ENCODE measurements around the gene ITGB5.

ITGB5 gene

DNA sequence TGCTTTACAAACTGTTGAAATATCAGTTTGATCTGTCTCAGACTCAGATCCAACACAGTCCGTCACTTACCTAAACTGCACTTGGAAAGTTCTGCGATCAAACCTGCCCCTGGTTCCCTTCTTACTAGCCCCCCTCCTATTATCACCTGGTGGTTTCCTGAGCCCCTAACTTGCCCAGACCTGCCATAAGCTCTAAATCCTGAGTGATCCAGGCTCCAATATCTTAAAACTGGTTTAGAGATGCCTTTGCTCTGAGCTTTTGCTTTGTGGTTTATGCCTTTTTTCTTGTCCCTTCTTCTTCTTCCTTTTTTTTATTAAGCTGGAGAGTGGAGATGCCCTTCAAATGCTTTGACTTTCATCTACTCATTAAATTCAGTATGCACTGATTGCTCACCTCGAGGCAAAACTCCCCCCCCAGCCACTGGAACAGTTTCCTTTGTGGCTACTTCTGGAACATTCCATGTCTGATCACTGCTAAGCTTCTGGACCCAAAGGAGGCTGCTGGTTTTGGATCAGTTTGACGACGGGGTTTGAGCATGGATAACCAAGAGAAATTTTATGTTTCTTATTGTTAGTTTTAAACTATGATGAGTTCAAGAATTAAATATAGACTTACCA is 3.5 kb upstream of the ITGB5 start:
- FAIRE-seq: no peak

- FAIRE-seq: no peak
Observed at GRCh38 chr3:124888482-124889441, 1.6 kb upstream of the ITGB5 start.

DNA sequence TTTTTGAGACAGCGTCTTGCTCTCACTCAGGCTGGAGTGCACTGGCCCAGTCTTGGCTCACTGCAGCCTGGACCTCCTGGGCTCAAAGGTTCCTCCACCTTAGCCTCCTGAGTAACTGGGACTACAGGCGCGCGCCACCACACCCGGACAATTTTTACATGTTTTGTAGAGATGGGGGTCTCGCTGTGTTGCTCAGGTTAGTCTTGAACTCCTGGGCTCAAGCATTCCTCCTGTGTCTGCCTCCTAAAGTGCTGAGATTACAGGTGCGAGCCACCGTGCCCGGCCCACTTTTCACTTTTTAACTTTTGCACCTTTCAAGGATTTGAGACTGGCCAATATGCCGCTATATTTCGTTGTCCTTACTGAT is 750 bp upstream of the ITGB5 start:
- no peak for FAIRE-seq

DNA sequence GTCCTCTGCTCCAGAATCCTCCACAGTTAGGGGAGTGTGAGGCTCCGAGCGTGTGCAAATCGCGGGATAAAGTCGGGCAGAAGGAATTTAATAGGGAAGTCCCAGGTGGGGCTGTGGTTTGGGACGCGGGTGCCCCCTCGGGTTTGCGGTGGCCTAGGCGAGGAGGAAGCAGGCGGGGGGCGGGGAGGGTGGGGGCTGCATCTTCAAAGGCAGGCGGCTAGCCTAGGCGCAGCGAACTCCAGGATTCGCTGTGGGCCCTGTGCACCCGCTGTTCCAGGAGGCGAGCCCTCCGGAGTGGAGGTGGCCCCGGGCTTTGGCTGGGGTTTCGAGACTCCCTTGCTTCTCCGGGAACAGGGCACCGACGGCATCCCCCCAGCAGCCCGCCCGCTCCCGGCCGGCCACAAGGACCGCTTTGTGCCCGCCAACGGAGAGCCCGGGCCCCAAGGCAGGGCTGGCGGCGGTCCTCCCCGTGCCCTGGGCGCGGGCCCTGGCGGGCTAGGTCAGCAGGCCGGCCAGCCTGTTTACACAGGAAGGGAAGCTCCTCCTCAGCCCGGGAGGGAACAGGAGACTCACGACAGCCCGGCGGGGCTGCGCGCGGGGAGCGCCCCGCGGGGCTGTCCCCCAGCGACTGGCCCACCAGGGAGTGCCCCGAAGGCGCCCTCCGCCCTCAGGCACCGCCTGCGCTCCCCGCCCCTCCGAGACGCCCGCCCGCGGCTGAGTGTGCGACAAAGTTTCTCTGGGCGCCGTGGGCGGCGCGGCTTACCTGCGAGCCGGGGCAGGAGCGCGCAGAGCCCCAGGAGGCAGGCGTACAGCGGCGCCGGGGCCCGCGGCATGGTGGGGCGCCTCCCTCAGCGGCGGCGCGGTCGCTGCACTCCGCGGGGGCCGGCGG is 753 bp downstream of the ITGB5 start:
- no peak for FAIRE-seq

- FAIRE-seq: no peak
Observed at GRCh38 chr3:124885466-124886167, 1.5 kb downstream of the ITGB5 start.

GRCh38 chr3:124884474-124885101 is 2.6 kb downstream of the ITGB5 start:
- FAIRE-seq: no peak

DNA sequence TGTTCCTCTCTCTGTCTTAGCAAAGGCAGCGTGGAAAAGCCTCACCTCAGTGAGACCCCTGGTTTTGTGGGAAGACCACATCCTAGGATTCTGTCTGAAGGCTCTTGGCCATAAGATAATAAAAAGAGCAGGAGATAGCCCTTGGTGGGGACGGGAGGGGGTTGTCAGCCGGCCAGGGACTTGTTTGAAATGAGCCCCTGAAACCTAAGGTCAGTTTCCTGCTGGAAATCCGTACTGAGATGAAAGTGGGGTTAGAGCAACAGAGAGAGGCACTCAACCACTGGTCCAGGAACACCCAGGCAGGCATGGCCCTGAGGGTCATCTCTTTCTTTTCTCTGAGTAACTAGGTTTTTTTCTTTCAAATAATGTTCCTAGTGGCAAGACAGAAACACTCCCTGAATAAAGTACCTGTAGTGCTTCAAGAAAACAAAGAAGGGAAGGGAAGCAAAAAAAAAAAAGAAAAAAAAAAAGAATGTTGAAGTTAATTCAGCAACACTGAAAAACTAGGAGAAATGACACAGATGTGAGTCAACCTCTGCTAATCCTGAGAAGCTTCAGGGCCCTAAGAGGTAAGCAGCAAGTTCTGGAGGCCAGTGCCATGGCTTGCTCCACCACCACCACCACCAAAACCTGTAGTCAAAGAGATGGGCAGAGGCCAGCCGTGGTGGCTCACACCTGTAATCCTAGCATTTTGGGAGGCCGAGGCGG is 3.2 kb downstream of the ITGB5 start:
- no peak for FAIRE-seq

DNA sequence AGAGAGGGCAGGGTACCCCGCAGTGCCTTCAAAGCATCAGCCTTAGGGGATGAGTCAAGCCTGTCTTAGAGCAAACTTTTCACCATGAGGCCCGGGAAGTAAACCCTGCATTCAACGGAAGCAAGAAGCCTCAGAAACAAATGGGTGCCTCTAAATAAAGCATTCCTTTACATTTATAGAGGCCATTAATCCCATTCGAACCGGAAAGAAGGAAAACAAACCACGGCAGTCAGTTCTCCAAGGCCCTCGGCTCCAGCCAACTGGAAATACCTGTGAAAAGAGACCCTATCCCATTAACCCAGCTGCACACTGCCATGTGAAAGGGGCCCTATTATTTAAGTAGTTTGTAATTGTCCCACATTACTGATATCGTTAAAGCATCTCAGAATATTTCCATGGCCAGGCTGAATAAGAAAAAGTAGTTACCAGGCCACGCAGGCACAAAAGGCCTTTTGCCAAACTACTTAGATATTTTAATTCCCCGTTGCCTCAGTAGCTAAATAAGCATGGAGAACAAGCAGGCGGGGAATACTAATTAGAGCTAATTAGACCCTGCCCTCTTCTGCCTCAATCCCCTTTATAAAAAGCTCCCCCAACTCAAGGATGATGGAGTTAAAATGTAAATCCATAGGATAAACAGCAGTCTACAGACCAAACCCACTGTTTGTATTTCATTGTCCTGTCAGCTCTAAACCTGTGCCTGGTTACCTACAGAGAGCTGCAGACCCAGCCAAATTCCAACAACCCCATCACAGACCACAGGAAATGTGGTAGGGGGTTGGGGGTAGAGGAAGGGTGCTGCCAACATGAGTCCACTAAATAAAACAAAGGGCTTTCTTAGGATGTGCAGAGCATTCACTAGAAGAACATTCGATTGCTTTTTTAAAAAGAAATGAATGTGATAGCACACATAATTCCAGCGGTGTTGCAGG is 4.1 kb downstream of the ITGB5 start:
- no peak for FAIRE-seq

DNA sequence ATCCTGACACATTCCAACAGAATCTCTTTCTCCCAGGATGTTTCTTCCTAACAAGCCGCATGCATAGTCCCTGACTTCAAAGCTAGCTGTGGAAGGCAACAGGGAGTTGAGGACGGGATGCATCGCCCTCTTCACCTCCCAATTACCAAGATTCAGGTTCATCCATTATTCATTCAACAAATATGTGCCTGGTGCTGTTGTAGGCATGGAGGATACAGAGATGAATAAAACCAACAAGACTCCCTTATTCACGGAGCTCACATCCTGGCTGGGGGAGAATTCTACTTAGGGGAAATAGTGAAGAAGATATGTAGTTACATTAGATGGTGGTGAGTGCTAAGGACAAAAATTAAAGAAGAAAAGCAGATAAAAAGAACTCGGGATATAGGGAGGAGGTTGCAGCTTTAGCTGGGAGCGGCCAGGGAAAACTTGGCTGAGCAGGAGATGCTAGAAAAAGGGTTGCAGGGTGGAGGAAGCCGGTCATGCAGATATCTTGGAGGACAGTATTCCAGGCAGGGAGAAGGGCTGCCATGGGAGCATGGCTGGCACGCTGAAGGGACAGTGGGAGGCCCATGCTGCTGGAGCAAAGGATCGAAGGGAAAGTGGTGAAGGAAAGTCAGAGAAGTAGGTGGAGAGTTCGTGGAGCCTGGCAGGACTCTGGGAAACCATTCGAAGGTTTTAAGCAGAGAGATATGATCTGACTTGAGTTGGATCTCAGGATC is 5.0 kb downstream of the ITGB5 start:
- FAIRE-seq: no peak

GRCh38 chr3:124879337-124879680 is 7.9 kb downstream of the ITGB5 start:
- FAIRE-seq: no peak

DNA sequence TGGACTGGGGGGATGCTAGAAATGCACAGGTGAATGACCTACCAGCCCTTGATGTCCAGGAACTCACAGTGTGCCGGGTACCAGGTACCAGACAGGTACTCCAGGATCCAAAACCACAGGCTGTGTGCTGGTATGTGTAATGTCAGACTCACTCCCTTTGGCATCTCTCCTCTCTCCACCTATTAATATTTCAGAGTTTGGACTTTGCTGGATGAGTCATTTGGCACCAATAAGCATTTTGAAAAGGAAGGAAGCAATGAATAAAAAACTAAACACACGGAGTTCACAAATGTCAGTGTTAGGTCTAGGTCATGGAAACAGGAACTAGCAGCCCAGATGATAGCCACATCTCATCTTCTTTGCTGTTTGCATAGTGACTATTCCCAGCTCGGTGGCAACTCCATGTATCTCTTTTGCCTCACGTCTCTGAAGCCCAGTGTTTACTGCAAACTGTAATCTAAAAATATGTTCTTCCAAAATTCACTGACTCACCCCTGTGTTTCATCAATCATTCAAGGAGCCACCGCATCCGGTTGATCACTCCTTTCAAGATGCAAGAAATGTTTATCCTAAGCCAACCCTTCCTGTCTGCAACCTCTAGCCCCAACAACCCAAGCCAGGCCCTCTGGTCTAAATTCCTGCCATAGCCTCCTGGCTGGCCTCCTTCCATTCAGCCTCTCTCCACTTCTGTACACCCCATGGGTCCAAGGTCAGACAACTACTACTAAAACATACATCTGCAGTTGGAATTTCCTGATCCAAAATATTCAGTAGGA is 8.4 kb downstream of the ITGB5 start:
- FAIRE-seq: no peak

- no peak for FAIRE-seq
Observed at GRCh38 chr3:124877674-124878073, 9.5 kb downstream of the ITGB5 start.

- FAIRE-seq: no peak
Observed at GRCh38 chr3:124876401-124876878, 10.7 kb downstream of the ITGB5 start.

DNA sequence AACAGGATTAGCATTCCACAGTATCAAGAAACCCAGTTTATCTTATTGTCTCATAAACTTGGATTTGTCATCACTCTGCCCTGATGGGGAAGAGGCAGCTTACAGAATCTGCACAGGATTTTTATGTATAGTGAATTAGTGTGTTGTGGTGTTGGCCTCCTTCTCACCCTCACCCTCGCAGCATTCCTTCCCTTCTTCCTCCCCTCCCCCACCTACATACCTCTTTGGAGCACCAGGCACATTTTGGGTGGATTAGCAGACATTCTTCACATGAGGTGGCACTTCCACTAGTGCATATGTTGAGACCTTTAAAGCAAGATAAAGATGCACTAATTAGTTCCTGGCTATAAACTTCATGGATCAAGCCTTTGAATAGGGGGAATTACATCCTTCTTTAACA is 13.9 kb downstream of the ITGB5 start:
- FAIRE-seq: no peak

DNA sequence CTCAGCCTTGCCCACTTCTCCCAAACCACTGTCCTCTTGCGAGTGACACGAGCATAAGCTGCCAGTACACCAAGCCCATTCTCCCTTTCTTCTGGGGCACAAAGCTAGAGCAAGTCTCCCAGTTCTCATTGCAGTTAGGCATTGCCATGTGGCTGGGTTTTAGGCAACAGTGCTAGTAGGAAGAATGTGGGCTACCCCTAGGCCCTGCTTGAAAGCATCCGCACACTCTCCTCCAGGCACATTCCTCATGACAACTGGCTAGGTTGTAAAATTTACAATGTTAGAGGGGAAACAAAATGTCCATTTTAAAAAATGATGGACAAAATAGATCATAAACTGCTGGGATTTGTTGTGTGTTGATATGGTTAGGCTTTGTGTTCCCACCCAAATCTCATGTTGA is 19.7 kb downstream of the ITGB5 start:
- no peak for FAIRE-seq

DNA sequence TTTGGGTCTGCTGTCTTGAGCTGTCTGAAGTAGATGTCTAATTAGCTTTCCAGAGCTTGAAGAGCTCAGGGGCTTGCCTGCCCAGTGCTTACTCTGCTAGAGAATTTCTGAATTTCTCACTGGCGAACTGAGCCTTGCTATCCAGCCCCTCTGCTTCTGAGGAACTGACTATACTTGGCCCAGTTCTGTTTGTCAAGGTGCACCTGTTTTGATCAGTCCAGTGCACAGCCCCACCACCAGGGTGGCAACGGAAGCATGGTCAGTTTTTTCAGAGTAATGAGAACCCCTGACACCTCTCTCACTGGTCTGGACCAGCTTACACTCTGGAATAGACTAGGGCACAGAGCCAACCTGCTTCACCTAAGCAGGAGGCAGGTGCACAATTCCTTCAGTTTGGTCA is 25.2 kb downstream of the ITGB5 start:
- FAIRE-seq: no peak

DNA sequence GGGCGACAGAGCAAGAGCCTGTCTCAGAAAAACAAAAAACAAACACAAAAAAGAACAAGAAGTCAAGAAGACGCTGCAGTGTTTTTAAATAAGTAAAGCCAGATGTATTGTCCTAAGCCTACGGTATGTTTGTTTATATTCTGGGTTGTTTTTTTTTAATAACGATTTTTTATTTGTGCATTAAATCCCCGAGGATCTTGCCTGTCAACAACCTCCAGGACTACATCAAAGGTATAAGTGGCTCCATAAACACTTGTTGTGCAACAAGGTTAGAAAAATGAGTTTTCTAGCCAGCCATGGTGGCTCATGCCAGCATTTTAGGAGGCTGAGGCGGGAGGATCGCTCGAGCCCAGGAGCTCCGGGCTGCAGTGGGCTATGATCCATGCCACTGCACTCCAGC is 26.1 kb downstream of the ITGB5 start:
- FAIRE-seq: no peak

DNA sequence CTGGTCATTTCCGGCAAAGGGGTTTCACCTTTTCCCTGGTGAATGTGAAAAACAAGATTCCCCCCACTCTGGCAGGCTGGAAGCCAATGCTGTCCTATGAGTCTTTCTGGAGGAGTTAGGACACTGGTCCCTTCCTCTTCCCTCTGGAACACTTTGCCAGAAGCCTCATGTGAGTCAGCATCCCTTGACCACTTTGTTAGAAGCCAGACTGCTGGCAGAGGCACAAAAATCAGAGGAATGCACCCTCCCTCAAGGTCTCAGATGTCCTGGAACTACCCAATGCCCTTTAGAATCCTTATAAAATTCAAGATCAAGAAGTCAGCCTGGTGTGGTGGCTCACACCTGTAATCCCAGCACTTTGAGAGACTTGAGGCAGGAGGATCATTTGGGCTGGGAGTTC is 26.6 kb downstream of the ITGB5 start:
- no peak for FAIRE-seq

DNA sequence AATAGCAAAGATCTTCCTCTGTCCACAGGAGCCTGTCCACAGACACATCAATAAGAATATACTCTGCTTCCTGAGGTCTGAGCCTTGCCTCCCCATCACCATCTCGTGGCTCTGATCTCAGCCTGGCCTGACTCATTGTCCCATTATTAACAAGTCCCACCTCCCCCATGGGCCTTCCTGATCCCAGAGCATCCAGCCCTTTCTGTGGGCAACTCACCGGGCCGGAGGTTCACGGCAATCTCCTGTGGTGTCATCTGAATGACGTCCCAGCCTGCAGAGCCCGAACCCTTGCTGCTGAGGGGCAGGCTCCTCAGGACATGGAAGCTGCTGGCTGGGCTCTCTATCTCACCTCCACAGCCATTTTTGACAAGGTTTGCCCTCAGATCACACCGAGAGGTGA is 28.1 kb downstream of the ITGB5 start:
- no peak for FAIRE-seq
